T follicular helper cell (primary cell): ENCODE data around the gene NAALADL2.
"Not testable (repeated sequence)": the region's sequence is repeated elsewhere in the genome, so short reads cannot be mapped to it uniquely, and the experiment has no call there.

Experiments used
- DNase-seq: peaks from one replicate; pipeline ENCODE4 v3.0.0-alpha.2; 2020; ENCODE audit warnings: low read depth

Gene NAALADL2

DNA sequence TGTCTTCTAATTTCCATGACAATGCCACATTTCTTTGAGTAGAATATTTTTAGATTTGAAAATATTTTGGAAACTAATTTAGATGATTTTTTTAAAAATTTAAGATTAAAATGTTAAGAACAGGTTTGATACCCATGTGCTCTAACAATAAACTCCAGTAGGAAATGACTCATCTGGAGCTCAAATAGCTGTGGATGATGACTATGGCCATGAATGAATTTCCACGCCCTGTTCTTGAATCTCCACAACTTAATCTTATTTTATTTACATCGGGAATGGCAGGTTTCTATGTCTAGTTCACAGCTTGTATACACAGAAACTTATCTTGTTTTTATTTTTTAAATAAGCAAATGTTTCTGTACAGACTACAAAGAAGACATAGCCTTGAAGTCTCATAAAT is 726.8 kb downstream of the NAALADL2 start:
- no peak for DNase-seq

DNA sequence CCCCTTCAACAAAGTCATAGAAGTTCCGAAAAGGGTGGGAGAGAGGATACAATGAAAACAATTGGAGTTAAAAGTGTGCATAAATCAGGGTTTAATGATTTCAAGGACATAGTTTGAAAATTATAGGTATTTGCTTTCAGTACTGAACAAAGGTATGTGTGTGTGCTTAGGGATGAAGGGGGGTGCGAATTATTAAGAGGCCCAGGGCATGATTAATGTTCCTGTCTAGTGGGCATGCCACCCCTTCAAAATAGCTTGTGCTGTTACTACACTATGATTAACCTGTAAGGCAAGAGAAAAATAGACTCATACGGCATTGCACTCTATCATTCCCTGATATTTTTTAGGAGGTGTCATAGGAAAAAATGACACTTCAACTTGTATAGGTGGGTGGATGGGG is 731.6 kb downstream of the NAALADL2 start:
- no peak for DNase-seq

DNA sequence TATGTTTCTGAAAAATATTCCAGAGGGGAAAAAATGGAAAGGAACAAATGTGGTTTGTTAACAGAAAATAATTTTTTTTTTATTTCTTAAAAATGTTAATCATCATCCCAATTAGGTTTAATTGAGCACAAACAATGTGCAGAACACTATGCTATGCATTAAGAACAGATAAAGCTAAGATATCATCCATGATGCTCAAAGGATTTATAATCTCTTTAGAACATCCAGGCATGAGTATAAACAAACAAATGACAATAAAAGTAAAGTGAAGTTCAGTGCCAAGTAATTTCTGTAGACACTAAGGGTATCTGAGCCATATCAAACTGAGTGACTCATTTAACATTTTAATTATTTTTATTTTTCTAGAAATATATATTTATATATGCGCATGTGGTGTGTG is 732.2 kb downstream of the NAALADL2 start:
- no peak for DNase-seq

DNA sequence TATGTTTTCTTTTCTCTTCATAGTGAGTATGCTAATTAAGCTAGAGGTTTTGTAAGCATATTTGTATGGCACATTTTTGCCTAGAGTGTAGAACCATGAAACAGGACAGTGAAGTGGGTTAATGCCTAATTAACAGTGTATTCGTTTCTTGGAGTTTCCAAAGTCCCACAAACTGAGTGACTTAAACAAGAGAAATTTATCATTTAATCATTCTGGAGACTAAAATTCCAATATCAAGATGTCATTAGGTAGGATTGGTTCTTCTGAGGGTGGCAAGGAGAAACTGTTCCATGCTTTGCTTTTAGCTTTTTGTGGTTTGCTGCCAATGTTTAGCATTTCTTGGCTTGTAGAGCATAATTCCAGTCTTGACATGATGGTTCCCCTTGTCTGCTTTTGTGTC is 734.2 kb downstream of the NAALADL2 start:
- no peak for DNase-seq

DNA sequence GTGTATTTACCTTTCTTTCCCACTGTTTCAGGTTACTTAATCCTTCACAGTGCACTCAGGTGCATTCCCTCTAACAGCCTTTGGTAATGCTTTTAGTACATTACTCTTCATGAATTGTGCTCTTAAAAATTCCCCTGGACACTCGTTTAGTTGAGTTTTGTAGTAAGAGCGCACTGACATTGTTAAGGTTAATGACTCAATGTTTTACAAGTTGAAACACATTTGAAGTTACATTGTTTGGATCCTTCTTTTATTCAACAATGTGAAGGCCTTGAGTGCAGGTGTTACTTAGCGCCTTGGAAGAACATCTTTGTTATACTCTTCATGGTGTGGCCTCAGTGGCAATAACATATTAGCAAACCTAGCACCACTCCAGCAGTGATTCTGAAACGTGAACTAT is 739.6 kb downstream of the NAALADL2 start:
- no peak for DNase-seq

DNA sequence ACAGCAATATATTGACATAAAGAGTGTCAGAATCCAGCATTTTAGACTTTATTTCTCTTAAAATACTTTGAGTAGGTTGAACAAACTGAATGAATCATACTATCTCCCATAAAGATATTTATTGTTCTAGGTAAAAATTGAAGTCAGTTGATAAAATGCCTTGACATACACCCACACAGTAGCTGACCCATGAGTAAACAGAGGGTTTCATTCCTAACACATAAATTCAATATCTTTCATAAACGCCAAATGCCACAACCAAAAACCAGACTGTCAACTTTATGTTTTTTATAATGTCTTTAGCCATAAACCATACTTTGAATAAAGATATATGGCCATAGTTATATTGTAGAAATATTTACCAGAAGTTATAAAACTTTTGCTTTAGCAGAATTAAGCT is 742.4 kb downstream of the NAALADL2 start:
- no peak for DNase-seq

DNA sequence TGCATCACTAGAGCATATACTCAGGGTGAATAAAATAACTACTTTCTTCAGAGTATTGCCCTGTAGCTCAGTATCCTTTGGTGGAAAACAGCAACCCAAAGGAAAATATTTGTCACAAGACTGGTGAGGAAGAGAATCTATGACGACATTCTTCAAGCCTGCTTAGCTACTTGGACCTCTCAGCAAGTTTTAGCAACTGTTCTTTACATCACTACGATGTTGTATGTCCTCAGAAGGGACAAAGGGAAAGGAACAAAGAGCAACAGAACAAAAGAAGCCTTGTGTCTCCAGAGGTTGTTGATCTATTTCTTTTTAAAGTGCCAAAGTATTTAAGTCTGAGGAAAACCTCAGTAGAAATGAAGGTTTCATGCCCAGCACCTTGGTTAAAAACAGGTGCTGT is 746.7 kb downstream of the NAALADL2 start:
- DNase-seq: no peak

DNA sequence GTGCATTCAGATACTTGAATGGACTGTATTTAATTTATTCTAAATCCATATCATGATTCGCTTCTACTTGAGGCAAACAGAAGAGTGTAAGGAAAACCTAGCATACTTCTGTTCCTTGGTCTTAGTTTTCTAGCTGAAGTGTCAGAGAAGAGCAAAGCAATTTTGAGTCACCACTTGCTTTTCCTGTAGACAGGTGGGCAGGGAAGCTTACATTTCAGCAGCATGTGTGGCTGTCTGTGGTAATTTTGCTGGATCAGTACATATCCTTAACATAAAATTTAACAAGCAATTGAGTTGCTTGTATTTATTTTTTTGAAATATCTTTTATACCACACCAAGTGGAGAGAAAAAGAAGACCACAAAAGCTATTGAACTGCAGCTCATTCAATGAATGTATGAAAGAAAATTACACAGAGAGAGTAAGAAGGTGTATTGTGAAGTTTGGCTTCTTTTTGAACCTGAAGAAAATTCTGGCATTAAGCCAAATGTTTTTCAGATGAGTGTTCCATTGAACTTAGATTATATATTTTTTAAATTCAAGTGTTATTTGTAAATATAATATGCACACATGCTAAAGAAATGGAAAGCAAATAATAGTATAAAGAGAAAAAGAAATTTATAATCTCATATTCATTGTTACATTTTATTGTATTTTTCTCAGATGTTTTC is 747.6 kb downstream of the NAALADL2 start:
- DNase-seq: no peak

DNA sequence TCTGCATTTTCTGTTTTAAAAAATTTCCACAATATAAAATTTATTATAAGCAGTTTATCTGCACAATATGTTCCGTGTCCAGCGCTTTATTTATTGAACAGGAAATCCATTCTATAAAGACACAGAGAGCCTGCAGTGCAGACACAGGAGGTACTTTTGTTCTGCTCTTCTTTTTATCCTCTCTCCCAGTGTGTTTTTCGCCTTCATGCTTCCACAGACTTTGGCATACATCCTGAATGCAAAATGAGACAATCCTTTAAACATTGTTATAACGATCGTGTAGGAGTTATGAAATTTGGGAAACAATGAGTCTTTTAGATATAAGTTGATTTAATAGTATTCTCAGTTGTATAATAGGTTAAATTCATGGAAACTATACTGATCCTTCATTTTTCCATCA is 749.2 kb downstream of the NAALADL2 start:
- DNase-seq: no peak

DNA sequence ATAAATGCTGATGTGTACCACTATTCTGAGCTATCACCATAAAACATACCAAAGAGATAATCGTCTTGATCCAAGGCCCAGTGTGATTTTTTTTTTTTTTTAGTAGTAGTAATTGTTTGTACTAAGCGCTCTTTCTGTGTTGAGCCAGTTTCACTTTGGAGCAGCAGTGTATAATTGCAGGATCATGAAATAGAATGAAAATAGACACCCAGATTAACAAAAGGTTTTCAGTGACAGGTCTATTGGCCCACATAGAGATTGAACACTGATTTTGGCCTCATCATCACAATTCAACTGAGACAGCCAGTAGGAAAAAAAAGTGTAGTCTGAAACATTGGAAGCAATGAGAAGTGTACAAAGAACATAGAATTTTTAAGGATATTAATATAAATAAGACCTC is 749.8 kb downstream of the NAALADL2 start:
- no peak for DNase-seq

DNA sequence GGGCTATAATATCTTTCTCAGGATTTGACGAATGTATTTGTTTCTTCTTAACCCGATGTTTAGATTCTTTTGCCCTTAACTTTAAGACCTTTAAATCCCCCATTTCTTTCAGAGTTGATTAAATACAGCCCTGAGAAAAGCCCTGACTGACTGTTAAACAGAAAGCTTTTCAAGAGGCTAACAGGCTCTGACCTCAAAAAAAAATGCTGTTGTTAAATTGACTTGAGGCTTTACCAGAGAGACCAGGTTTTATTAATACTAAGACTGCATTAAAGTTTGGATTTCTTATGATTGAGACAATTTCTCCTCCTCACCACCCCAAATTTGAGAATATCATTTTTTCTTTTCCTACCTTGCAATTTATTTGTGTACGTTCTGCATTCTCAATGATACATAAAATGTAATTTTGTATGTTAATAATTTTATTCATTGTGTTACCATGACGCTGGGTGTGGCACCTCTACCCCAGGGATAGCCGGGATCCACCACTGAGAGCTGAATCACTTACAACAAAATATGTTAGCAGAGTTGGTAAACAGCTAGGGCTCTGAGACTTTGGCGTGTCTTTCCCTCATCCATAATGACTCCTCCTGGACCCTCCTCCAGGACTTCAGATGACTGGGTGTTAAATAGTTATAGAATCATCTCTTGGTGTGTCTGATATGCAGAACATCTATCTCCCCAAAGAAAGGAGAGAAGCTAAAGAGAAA is 753.5 kb downstream of the NAALADL2 start:
- DNase-seq: no peak

DNA sequence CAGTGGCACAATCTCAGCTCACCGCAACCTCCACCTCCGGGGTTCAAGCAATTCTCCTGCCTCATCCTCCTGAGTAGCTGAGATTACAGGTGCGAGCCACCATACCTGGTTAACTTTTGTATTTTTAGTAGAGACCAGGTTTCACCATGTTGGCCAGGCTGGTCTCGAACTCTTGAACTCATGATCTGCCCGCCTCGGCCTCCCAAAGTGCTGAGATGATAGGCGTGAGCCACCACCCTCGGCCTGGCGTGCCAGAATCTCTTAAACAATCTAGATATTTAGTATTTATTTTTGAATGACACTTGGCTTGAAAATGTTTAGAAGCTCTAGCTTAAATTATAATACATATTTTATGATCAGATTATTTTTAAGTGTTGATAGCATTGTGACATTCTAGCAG is 755.0 kb downstream of the NAALADL2 start:
- not testable (repeated sequence) for DNase-seq

DNA sequence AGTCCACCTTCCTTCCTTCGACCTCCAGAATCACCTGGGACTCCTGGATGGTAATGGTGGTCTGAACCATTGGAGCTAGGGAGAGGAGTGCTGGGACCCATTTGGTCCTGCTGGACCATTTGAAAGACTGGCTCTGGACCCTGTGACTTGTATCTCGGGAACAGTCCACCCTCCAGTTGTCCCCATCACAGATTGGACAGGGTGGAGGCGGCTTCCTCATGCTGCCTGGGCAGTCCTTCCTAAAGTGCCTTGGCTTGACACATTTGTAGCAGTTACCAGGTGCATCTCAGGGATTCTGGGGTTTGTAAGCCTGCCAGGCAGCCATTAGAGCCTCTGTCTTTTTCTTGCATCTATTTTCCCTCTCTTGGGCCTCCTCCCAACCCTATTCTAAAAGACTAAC is 758.1 kb downstream of the NAALADL2 start:
- DNase-seq: no peak

DNA sequence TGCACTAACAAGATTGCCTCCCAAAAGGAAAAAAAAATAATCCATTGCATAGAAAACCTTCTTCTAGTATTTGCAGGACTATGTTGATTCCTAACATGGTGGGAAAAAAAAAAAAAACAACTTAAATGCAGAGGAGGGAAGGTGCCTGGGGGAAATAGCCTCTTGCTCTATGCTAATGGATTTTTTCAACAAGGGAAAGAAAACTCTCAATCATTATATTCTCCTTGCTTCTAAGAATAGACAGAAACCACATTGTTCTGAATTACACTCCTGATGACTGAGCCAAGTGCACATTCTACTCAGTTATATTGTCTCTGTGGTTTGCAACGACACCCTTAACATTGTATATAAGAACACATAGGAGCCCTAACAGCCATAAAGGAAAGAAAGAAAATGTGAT is 760.2 kb downstream of the NAALADL2 start:
- DNase-seq: no peak

DNA sequence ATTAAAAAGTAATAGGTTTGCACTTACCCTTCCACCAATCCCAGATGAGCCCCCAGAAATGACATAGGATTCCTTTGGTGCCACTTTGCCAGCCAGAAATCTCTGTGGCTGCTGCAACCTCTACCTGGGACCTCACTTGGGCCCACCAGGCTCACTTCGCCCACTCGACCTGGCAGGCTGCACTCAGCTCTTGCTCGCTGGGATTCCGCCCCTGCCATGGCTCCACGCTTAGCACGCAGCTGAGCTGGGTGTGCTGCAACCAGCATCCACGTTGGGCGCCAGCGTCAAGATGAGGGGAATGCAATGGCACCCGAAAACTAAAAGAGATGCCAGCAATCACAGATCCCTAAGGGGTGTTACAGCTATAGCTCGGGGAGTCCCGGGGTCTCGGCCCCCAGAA is 761.0 kb downstream of the NAALADL2 start:
- DNase-seq: no peak

DNA sequence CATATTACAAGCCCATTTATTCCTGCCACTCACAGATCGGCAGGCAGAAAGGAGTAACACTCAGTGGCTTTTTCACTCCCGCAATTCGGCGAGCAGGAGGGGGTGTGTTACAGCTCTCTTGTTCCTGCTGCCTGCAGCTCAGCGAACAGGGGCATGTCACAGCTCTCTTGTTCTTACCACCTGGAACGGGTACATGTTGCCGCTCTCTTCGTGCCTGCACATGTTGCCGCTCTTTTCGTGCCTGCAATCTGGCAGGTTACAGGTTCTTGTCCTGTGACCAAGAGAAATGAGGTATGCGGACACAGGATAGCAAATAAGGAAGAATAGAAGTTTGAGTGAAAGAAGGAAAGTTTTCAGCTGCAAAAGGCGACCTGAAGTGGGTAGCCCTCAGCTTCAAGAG is 761.4 kb downstream of the NAALADL2 start:
- DNase-seq: no peak

DNA sequence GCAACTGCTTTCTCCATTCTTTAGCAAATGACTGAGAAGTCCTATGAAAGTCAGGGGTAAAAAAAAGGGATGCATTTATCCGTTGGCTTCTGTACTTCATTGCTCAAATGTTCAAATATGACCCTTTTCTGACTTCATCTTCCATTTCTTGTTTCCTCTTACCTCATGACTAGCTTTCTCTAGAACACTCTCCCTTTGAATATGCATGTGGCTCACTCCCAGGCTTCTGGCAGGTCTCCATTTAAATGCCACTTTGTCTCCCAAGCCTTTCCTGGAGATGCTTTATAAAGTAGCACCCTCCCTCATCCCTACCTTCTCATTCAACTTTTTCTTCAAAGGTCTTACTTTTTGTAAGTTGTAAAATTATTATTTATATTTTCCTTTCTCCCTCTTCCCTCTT is 781.8 kb downstream of the NAALADL2 start:
- no peak for DNase-seq

DNA sequence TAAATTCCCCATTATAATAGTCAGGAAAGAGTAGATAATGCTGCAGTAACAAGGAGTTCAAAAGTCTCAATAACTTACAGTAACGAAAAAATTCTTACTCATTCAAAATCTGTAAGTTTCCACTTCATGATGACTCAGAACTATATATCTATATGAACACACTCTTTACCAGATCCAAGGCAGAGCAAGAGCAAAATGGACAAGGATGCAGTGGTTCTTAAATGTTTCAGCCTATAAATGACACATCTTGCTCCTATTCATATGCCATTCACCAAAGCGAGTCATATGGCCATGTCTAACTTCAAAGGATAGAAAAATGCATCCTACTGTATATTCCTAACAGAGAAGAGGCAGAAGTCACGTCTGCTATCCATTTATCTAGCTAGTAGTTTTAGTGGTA is 787.7 kb downstream of the NAALADL2 start:
- DNase-seq: no peak

DNA sequence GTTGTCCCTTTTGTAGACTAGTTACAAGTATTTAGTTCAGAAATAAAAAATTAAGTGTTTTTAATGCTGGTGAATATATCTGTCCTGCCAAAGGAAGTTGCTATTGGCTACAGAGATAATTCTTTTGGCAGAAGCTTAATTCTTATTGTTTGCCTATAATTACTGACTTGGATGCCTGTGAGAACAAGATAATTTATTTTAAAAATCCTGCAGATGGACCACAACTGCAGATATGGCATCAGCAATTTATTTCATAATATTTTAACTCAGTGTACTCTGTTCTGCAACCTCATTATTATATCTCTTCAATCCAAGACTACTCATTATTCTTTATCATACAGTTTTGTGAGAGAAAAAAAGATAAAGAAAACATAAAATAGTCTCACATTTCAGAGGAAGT is 789.8 kb downstream of the NAALADL2 start:
- no peak for DNase-seq

DNA sequence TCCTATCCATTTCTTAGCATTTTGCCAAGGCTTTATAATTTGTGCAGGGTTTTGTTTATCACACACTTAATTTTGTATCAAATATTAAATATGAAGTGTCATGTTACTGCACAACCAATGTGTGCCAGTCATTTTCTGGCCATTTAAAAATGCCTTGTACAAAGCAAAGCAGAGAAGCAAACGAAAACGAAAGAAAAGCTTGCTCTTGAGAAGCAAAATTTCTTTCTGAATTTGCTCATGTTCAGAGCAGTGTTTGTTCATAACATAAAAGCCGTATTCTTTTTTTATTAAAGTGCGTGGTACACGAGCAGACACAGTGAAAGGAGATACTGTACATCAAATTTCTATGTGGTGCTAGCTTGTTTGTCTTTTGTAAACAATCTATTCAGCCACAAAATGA is 792.6 kb downstream of the NAALADL2 start:
- DNase-seq: no peak

DNA sequence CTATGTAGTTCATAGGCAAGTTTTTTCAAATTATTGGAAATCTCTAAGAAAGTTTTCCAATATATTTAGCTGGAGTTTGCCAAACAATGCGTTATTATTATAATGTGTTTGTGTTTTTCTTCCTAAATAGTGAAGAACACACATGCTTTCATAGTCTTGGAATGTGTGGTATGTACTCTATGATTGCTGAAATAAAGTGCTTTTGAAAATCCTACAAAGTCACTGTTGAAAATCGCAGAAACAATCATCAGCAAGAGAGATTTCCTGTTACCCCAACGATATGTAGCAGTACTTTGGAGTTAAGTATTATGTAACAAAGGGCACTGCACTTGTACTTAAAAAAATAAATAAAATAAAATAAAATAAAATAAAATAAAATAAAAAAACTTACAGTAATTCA is 796.2 kb downstream of the NAALADL2 start:
- DNase-seq: no peak

DNA sequence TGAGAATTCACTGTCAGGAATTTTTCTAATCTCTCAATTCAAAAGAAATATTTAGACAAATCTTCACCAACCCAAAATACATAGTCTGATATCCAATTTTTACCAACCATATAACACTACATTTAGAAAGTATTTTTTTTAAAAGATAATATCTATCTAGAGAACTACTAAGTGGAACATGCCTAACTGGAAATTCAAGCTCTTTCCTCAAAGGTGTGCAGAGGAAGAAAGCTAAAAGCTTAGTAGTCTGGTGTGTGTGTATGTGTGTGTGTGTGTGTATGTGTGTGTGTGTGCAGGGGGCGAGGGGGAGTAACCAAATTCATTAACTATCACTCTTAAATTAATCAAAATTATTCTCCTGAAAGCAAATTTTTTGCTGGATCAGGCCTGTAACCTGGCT is 797.3 kb downstream of the NAALADL2 start:
- no peak for DNase-seq

DNA sequence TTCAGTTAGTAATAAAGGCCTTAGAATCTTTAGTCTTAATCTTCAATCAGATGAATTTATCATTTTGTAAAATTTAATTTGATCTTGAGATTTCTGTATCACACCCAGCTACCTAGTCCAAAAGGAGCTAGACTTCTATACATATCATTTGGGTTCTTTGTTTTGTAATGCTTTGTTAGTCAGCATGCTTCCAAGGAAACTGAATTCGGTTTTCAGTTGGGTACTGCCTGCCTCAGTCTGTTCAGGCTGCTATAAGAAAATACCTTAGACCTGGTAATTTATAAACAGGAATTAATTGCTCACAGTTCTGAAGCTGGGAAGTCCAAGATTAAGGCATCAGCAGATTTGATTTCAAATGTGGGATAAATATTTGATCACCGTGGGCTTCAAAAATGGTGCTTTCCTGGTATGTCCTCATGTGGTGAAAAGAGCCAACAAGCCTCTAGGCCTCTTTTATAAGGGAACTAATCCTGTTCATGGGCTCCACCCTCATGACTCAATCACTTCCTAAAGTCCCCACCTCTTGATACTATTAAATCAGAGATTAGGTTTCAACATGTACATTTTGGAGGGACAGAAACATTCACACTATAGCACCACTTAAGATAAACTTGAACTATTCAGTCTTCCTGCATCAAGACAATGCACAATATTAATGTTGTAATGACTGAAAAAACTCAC is 800.7 kb downstream of the NAALADL2 start:
- no peak for DNase-seq
